Nephron (organoid): ENCODE measurements around the gene DUSP5.

Source experiments
- H3K27ac Mint-ChIP-seq, 3 experiments: 2 replicates each; pipeline ENCODE4 v1.8.0; 2020; ENCODE audit warnings: mixed read lengths in 3 of 3, mild to moderate bottlenecking in 2 of 3, moderate library complexity in 1 of 3
- H3K27me3 Mint-ChIP-seq: 2 replicates; pipeline ENCODE4 v1.8.0; 2021; ENCODE audit warnings: low read depth, mild to moderate bottlenecking, moderate library complexity, mixed read lengths
- H3K36me3 Mint-ChIP-seq: 2 replicates; pipeline ENCODE4 v1.8.0; 2020; ENCODE audit warnings: low read depth, mixed read lengths
- H3K4me1 Mint-ChIP-seq: 2 replicates; pipeline ENCODE4 v1.8.0; 2020; ENCODE audit warnings: mixed read lengths
- H3K4me3 Mint-ChIP-seq, 3 experiments: 2 replicates each; pipeline ENCODE4 v1.8.0; 2020; ENCODE audit warnings: mild to moderate bottlenecking in 3 of 3, mixed read lengths in 3 of 3, moderate library complexity in 2 of 3
- H3K9me3 Mint-ChIP-seq: 2 replicates; pipeline ENCODE4 v1.8.0; 2020; ENCODE audit warnings: mixed read lengths
- CTCF ChIP-seq, 3 experiments: fragments of 200-600 bp; sonication (generic); IDR thresholded peaks; one replicate each; pipeline ENCODE4 v1.5.0; 2021; ENCODE audit warnings: antibody characterized with exemption in 3 of 3; ENCODE audit not compliant: unreplicated experiment in 3 of 3

Gene DUSP5, protein sequence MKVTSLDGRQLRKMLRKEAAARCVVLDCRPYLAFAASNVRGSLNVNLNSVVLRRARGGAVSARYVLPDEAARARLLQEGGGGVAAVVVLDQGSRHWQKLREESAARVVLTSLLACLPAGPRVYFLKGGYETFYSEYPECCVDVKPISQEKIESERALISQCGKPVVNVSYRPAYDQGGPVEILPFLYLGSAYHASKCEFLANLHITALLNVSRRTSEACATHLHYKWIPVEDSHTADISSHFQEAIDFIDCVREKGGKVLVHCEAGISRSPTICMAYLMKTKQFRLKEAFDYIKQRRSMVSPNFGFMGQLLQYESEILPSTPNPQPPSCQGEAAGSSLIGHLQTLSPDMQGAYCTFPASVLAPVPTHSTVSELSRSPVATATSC

DNA sequence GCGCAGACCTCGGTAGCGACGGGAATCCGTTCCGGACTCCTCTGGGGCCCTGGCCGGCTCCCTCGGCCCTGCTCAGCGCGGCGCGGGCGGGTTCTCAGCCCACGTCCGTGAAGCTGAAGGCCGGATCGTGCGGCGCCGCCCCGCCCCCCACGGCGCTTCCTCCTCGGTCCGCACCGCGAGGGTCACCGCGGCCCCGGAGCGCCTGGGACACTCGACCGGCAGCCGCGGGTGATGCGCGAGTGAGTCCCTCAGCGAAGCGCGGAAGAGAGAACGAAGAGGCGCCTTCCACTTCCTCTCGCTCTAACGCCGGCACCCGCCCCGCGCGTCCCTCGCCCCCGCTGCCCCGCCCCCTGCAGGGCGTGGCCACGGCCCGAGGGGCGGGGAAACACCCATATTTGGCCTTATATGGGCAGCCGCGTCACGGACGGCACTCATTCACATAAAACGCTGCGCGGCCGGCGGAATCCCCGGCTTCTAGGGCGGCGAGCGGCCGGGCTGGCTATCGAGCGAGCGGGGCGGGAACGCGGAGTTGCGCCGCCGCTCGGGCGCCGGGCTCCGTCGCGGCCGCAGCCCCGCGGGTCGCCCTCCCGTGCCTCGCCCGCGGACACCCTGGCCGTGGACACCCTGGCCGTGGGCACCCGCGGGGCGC, at the start of gene DUSP5:
DUSP5 (plus strand) TSS at position 470 of the 649 bp plus-strand sequence. CDS start 215 bp downstream, outside the sequence.
- Mint-ChIP-seq H3K27ac (peak within 1 kb of the TSS; percentile 3 to 86 (median 17)), H3K9me3 (no peaks in the 10 kb centered on the region), H3K36me3 (no peaks in the 10 kb centered on the region), H3K27me3 (peaks cover 51% of the 10 kb centered on the region), H3K4me1 (peaks cover 54% of the 10 kb centered on the region), H3K4me3 (peak within 1 kb of the TSS; percentile 87 to 96 (median 96))
- TF ChIP-seq CTCF (IDR thresholded peaks at IDR 0.05; ENCODE audit: unreplicated experiment in 3 of 3) = no peak

- H3K27ac Mint-ChIP-seq = no peak overlapping the region
- peaks cover 5% of the 10 kb centered on the region for H3K27me3 Mint-ChIP-seq
- no peaks in the 10 kb centered on the region for H3K36me3 Mint-ChIP-seq
- peaks cover 4% of the 10 kb centered on the region for H3K4me1 Mint-ChIP-seq
- H3K9me3 Mint-ChIP-seq = peaks cover 5% of the 10 kb centered on the region
- no peak overlapping the region for H3K4me3 Mint-ChIP-seq
- TF ChIP-seq CTCF (IDR thresholded peaks at IDR 0.05; ENCODE audit: unreplicated experiment in 3 of 3) = no peak
Observed at GRCh38 chr10:110448682-110449418, 48.9 kb upstream of the DUSP5 start.

DNA sequence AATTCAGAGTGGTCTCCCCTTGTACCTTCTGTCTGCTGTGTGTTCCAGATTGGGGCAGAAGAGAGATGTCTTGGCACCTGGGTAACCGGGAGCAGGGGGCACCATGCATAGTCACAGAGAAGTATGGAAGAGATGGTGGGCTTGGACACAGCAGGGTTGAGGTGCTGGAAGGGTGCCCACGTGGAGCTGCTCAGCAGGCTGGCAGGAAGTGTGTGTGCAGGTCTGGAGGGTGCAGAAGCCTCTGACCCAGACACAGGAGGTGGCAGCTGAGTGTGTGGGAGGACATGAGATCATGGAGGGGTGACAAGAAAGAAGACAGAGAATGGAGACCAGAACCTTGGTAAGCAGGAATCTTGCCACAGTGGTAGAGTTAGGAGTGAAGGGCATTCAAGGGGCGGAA, 42.3 kb upstream of the DUSP5 start:
- H3K27me3 Mint-ChIP-seq = peaks cover 15% of the 10 kb centered on the region
- H3K4me3 Mint-ChIP-seq = no peak overlapping the region
- H3K4me1 Mint-ChIP-seq = peaks cover 30% of the 10 kb centered on the region
- H3K27ac Mint-ChIP-seq = peak overlapping the region in 1 of 3 experiments; percentile 69
- TF ChIP-seq CTCF (IDR thresholded peaks at IDR 0.05; ENCODE audit: unreplicated experiment in 3 of 3) = no peak
- H3K36me3 Mint-ChIP-seq = no peaks in the 10 kb centered on the region
- no peaks in the 10 kb centered on the region for H3K9me3 Mint-ChIP-seq

- no peak overlapping the region for H3K4me3 Mint-ChIP-seq
- TF ChIP-seq CTCF (IDR thresholded peaks at IDR 0.05; ENCODE audit: unreplicated experiment in 3 of 3) = no peak
- no peaks in the 10 kb centered on the region for H3K36me3 Mint-ChIP-seq
- H3K4me1 Mint-ChIP-seq = peaks cover 34% of the 10 kb centered on the region
- H3K9me3 Mint-ChIP-seq = no peaks in the 10 kb centered on the region
- peaks cover 15% of the 10 kb centered on the region for H3K27me3 Mint-ChIP-seq
- H3K27ac Mint-ChIP-seq = peak overlapping the region in 1 of 3 experiments; percentile 58
Observed at GRCh38 chr10:110456046-110456445, 41.7 kb upstream of the DUSP5 start.

DNA sequence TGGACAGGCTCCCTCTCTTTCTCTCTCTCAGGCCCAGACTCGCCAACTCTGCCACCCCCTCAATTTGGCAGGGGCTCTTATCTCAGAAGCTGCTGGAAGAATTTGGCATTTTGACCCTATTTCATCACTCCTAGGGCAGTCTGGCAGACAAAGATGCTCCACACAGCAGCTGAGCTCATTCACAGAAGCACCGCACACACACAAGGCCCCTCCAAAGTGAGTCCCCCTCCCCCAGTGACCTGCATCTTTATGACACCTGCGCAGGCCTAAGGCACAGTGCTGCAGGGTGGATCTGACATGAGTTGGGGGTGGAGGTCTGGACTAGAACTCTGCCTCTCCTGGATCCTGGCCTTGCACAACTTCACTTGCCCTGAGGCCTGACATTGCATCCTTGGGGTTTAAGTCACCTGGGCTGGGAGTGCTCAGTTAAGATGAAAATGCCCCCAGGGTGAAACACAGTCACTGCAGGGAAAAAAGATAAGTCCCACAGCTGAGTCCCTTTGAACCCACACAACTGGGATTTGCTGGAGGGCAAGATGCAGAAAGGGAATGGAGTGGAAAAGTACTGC, 41.1 kb upstream of the DUSP5 start:
- no peak for TF ChIP-seq CTCF (IDR thresholded peaks at IDR 0.05; ENCODE audit: unreplicated experiment in 3 of 3)
- no peaks in the 10 kb centered on the region for H3K36me3 Mint-ChIP-seq
- no peak overlapping the region for H3K4me3 Mint-ChIP-seq
- H3K9me3 Mint-ChIP-seq = no peaks in the 10 kb centered on the region
- H3K4me1 Mint-ChIP-seq = peaks cover 39% of the 10 kb centered on the region
- H3K27me3 Mint-ChIP-seq = peaks cover 15% of the 10 kb centered on the region
- H3K27ac Mint-ChIP-seq = no peak overlapping the region
